Measurements from ENCODE around the gene PPP1R9A.

Gene PPP1R9A

GRCh38 chr7:94907026-94907810, at the start of gene PPP1R9A:
Gene PPP1R9A (plus strand): TSS chr7:94907594. CDS start chr7:94910114, 2,520 bp downstream.
- no peak for ATAC-seq

- no peak for ATAC-seq
These were observed 36.3 kb upstream of the PPP1R9A start for GRCh38 chr7:94871132-94871531.

- ATAC-seq: no peak
These were observed 34.2 kb upstream of the PPP1R9A start for GRCh38 chr7:94873239-94873638.

- no peak for ATAC-seq
These were observed 33.2 kb upstream of the PPP1R9A start for GRCh38 chr7:94874036-94874785.

- ATAC-seq: no peak
These were observed 32.2 kb upstream of the PPP1R9A start for GRCh38 chr7:94875201-94875600.

- no peak for ATAC-seq
These were observed 29.4 kb upstream of the PPP1R9A start for GRCh38 chr7:94877731-94878670.

- no peak for ATAC-seq
These were observed 24.5 kb upstream of the PPP1R9A start for GRCh38 chr7:94882891-94883290.

GRCh38 chr7:94883616-94884015, 23.8 kb upstream of the PPP1R9A start:
- no peak for ATAC-seq

GRCh38 chr7:94888551-94888950, 18.8 kb upstream of the PPP1R9A start:
- no peak for ATAC-seq

GRCh38 chr7:94888995-94889523, 18.3 kb upstream of the PPP1R9A start:
- no peak for ATAC-seq

- no peak for ATAC-seq
These were observed 17.2 kb upstream of the PPP1R9A start for GRCh38 chr7:94890216-94890615.

GRCh38 chr7:94893661-94894060, 13.7 kb upstream of the PPP1R9A start:
- no peak for ATAC-seq

GRCh38 chr7:94897541-94897940, 9.9 kb upstream of the PPP1R9A start:
- ATAC-seq: no peak

- no peak for ATAC-seq
These were observed 9.1 kb upstream of the PPP1R9A start for GRCh38 chr7:94898340-94898739.

- ATAC-seq: no peak
These were observed 5.4 kb upstream of the PPP1R9A start for GRCh38 chr7:94901981-94902380.

GRCh38 chr7:94903971-94904370, 3.4 kb upstream of the PPP1R9A start:
- ATAC-seq: no peak

GRCh38 chr7:94904982-94905381, 2.4 kb upstream of the PPP1R9A start:
- no peak for ATAC-seq

GRCh38 chr7:94906065-94906851, 1.1 kb upstream of the PPP1R9A start:
- no peak for ATAC-seq

GRCh38 chr7:94907811-94908322, 473 bp downstream of the PPP1R9A start:
- no peak for ATAC-seq

- no peak for ATAC-seq
These were observed 1.2 kb downstream of the PPP1R9A start for GRCh38 chr7:94908323-94909178.

- no peak for ATAC-seq
These were observed 1.7 kb downstream of the PPP1R9A start for GRCh38 chr7:94909179-94909466.

All from activated CD4-positive, CD25-positive, alpha-beta regulatory T cell treated with anti-CD3 and anti-CD28 coated beads, Interleukin-2, amount 50 U/mL, for 24 hours (primary cell).